Right renal pelvis (tissue), 4 donors: ENCODE results near the gene DIAPH3. TPM values are rescaled to one million over a fixed set of nuclear protein-coding genes. Genes with fewer than 3 reads are reported as not detected.

ENCODE experiments used
- DNase-seq, 4 donors: peaks; one replicate each; pipeline ENCODE4 v3.0.0-alpha.2; 2013; ENCODE audit warnings: low read depth in 4 of 4, low spot score in 3 of 4, missing footprints in 1 of 4
- polyA plus RNA-seq, 4 donors: library from polyadenylated mRNA; unstranded; fragments of 120-200 nt; gene quantifications; one replicate each; pipeline ENCODE4 v1.2.1, GENCODE V29; 2013; ENCODE audit not compliant: insufficient read length in 4 of 4

Gene DIAPH3
- polyA plus RNA-seq, 4 donors = 11.9 to 14.5 (median 12.7) TPM

- DNase-seq = no peak
Measured at GRCh38 chr13:59801107-59801880, 362.4 kb downstream of the DIAPH3 start.

- DNase-seq = no peak
Measured at GRCh38 chr13:59793107-59793506, 370.6 kb downstream of the DIAPH3 start.

GRCh38 chr13:59790626-59791025 lies 373.1 kb downstream of the DIAPH3 start:
- DNase-seq = peak in 1 of 4 donors; percentile 8

GRCh38 chr13:59789558-59789957 lies 374.2 kb downstream of the DIAPH3 start:
- DNase-seq = no peak

- DNase-seq = no peak
Measured at GRCh38 chr13:59787679-59788078, 376.0 kb downstream of the DIAPH3 start.

- no peak for DNase-seq
Measured at GRCh38 chr13:59782696-59783095, 381.0 kb downstream of the DIAPH3 start.

- no peak for DNase-seq
Measured at GRCh38 chr13:59780058-59780457, 383.7 kb downstream of the DIAPH3 start.

- DNase-seq = no peak
Measured at GRCh38 chr13:59776924-59777690, 386.6 kb downstream of the DIAPH3 start.

- DNase-seq = no peak
Measured at GRCh38 chr13:59774491-59774971, 389.2 kb downstream of the DIAPH3 start.

- no peak for DNase-seq
Measured at GRCh38 chr13:59771272-59771671, 392.5 kb downstream of the DIAPH3 start.

GRCh38 chr13:59770451-59770850 lies 393.3 kb downstream of the DIAPH3 start:
- no peak for DNase-seq

GRCh38 chr13:59766236-59766635 lies 397.5 kb downstream of the DIAPH3 start:
- DNase-seq = no peak

GRCh38 chr13:59755632-59756290 lies 408.0 kb downstream of the DIAPH3 start:
- DNase-seq = no peak

GRCh38 chr13:59754411-59754810 lies 409.3 kb downstream of the DIAPH3 start:
- no peak for DNase-seq

GRCh38 chr13:59750860-59751259 lies 412.9 kb downstream of the DIAPH3 start:
- DNase-seq = peak; percentile 43 to 57 (median 46)

GRCh38 chr13:59748046-59748445 lies 415.7 kb downstream of the DIAPH3 start:
- no peak for DNase-seq

GRCh38 chr13:59747529-59747928 lies 416.2 kb downstream of the DIAPH3 start:
- no peak for DNase-seq

- no peak for DNase-seq
Measured at GRCh38 chr13:59746291-59746962, 417.3 kb downstream of the DIAPH3 start.

GRCh38 chr13:59745392-59745788 lies 418.3 kb downstream of the DIAPH3 start:
- peak in 3 of 4 donors; percentile 3 to 33 (median 16) for DNase-seq

GRCh38 chr13:59744747-59745391 lies 418.9 kb downstream of the DIAPH3 start:
- no peak for DNase-seq
